ENCODE data around the gene KATNBL1. TPM values are rescaled to one million over a fixed set of nuclear protein-coding genes. Genes with fewer than 3 reads are reported as not detected.

The KATNBL1 gene
- total and polyA plus RNA-seq, 12 donors, result 10.3 to 63.9 (median 23.9) TPM

- no peak overlapping the region for H3K4me3 ChIP-seq
- peaks cover 0 to 10% (median 0%) of the 10 kb centered on the region in 3 donors for H3K9me3 ChIP-seq (replicated peaks in 1 of 3)
- intact Hi-C loops (cut with DNase I), result no loop called here
- no peak overlapping the region for H3K27ac ChIP-seq
- H3K27me3 ChIP-seq, result no peaks in the 10 kb centered on the region
- DNase-seq, result no peak
- 89 to 98% (median 97%) methylated on average over 7 of the region's 7 CpGs for WGBS, 4 donors
- no peak for TF ChIP-seq CTCF (IDR thresholded peaks at IDR 0.05)
- TF ChIP-seq POLR2A (IDR thresholded peaks at IDR 0.05), result no peak
- H3K36me3 ChIP-seq (replicated peaks in 1 of 2), result peaks cover 0 to 15% of the 10 kb centered on the region in 2 donors
- H3K4me1 ChIP-seq (replicated peaks in 1 of 2), result no peaks in the 10 kb centered on the region
Measured at GRCh38 chr15:34155859-34156258, 54.0 kb downstream of the KATNBL1 start.

- Histone ChIP-seq H3K4me1 (replicated peaks in 1 of 2) (no peaks in the 10 kb centered on the region), H3K9me3 (replicated peaks in 1 of 3) (peaks cover 0 to 10% (median 0%) of the 10 kb centered on the region in 3 donors), H3K27me3 (no peaks in the 10 kb centered on the region), H3K36me3 (replicated peaks in 1 of 2) (peaks cover 0 to 19% of the 10 kb centered on the region in 2 donors), H3K4me3 (no peak overlapping the region), H3K27ac (no peak overlapping the region)
- no peak for TF ChIP-seq POLR2A (IDR thresholded peaks at IDR 0.05)
- TF ChIP-seq CTCF (IDR thresholded peaks at IDR 0.05), result no peak
- DNase-seq, result no peak
- 90 to 98% (median 94%) methylated on average over 7 of the region's 7 CpGs for WGBS, 4 donors
- intact Hi-C loops (cut with DNase I), result no loop called here
Measured at GRCh38 chr15:34154725-34155204, 55.1 kb downstream of the KATNBL1 start.

GRCh38 chr15:34147371-34148140, 62.3 kb downstream of the KATNBL1 start:
- H3K27me3 ChIP-seq, result no peaks in the 10 kb centered on the region
- intact Hi-C loops (cut with DNase I), result no loop called here
- peaks cover 0 to 36% of the 10 kb centered on the region in 2 donors for H3K36me3 ChIP-seq (replicated peaks in 1 of 2)
- DNase-seq, result no peak
- no peak overlapping the region for H3K4me3 ChIP-seq
- no peaks in the 10 kb centered on the region for H3K9me3 ChIP-seq (replicated peaks in 1 of 3)
- no peak overlapping the region for H3K27ac ChIP-seq
- WGBS, 4 donors, result 63 to 77% (median 67%) methylated on average over 6 of the region's 6 CpGs
- no peaks in the 10 kb centered on the region for H3K4me1 ChIP-seq (replicated peaks in 1 of 2)
- TF ChIP-seq CTCF (IDR thresholded peaks at IDR 0.05) (no peak), POLR2A (IDR thresholded peaks at IDR 0.05) (no peak)

GRCh38 chr15:34133511-34133910, 76.4 kb downstream of the KATNBL1 start:
- intact Hi-C loops (cut with DNase I), result no loop called here
- Histone ChIP-seq H3K4me3 (no peak overlapping the region), H3K4me1 (replicated peaks in 1 of 2) (no peaks in the 10 kb centered on the region), H3K27ac (no peak overlapping the region), H3K36me3 (replicated peaks in 1 of 2) (no peaks in the 10 kb centered on the region), H3K27me3 (no peaks in the 10 kb centered on the region), H3K9me3 (replicated peaks in 1 of 3) (no peaks in the 10 kb centered on the region)
- DNase-seq, result no peak
- TF ChIP-seq CTCF (IDR thresholded peaks at IDR 0.05) (no peak), POLR2A (IDR thresholded peaks at IDR 0.05) (no peak)
- 95 to 100% (median 99%) methylated on average over 1 of the region's 1 CpG for WGBS, 4 donors
